ENCODE measurements around the gene TMEM179. TPM values are rescaled to one million over a fixed set of nuclear protein-coding genes. Genes with fewer than 3 reads are reported as not detected.
A peak's percentile ranks its signal among the peaks of the same experiment; 100 is the strongest.

The TMEM179 gene
- total RNA-seq, 6 donors from 2014 or later: not detected

GRCh38 chr14:104554608-104555429, 49.8 kb downstream of the TMEM179 start:
- ATAC-seq (ENCODE audit: low FRiP score in 2 of 2): no peak
- no peak for TF ChIP-seq POLR2A (IDR thresholded peaks at IDR 0.05)
- no peak for TF ChIP-seq EP300 (IDR thresholded peaks at IDR 0.05)
- TF ChIP-seq POLR2AphosphoS5 (IDR thresholded peaks at IDR 0.05): no peak
- TF ChIP-seq, protein P1, sequence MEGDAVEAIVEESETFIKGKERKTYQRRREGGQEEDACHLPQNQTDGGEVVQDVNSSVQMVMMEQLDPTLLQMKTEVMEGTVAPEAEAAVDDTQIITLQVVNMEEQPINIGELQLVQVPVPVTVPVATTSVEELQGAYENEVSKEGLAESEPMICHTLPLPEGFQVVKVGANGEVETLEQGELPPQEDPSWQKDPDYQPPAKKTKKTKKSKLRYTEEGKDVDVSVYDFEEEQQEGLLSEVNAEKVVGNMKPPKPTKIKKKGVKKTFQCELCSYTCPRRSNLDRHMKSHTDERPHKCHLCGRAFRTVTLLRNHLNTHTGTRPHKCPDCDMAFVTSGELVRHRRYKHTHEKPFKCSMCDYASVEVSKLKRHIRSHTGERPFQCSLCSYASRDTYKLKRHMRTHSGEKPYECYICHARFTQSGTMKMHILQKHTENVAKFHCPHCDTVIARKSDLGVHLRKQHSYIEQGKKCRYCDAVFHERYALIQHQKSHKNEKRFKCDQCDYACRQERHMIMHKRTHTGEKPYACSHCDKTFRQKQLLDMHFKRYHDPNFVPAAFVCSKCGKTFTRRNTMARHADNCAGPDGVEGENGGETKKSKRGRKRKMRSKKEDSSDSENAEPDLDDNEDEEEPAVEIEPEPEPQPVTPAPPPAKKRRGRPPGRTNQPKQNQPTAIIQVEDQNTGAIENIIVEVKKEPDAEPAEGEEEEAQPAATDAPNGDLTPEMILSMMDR (IDR thresholded peaks at IDR 0.05): no peak
- Histone ChIP-seq H3K27ac (no peak overlapping the region), H3K4me3 (no peak overlapping the region), H3K9me3 (no peaks in the 10 kb centered on the region), H3K36me3 (no peaks in the 10 kb centered on the region), H3K4me1 (no peaks in the 10 kb centered on the region), H3K27me3 (no peaks in the 10 kb centered on the region)
- DNase-seq: peak in 1 of 2 donors; percentile 72
- WGBS, 2 donors: 62 to 70% methylated on average over 9 to 25 of the region's 26 CpGs

DNA sequence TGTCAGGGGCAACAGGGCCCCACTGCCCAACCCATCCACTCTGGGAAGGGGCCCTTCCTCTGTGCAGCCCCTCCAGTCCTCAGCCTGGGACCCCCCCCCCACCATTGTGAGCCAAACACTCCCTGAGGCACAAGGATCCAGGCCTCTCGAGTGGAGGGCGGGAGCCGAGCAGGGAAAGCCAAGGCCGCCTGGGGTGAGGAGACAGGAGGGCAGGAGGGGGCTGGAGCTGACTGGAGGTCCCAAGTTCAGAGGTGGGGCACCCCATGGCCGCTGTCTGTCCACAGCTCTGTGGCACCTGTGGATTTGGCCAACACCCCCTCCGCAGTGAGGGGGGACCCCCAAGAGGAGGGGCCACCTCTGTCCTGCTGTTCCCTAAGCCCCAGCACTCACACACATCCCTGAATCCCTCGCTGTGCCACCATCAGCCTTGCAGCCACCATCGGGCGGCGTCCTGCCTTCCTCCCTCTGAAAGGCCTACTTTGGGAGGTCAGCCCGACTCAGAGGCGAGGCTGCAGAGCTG, 50.4 kb downstream of the TMEM179 start:
- no peak for TF ChIP-seq EP300 (IDR thresholded peaks at IDR 0.05)
- TF ChIP-seq POLR2A (IDR thresholded peaks at IDR 0.05): no peak
- no peak for TF ChIP-seq POLR2AphosphoS5 (IDR thresholded peaks at IDR 0.05)
- TF ChIP-seq, protein P1 (IDR thresholded peaks at IDR 0.05): no peak
- 82% methylated on average over 6 to 12 of the region's 12 CpGs for WGBS, 2 donors
- Histone ChIP-seq H3K27me3 (no peaks in the 10 kb centered on the region), H3K4me1 (no peaks in the 10 kb centered on the region), H3K9me3 (no peaks in the 10 kb centered on the region), H3K4me3 (no peak overlapping the region), H3K27ac (no peak overlapping the region), H3K36me3 (no peaks in the 10 kb centered on the region)
- ATAC-seq (ENCODE audit: low FRiP score in 2 of 2): no peak
- DNase-seq: peak in 1 of 2 donors; percentile 46

- 77 to 90% methylated on average over 25 to 30 of the region's 30 CpGs for WGBS, 2 donors
- Histone ChIP-seq H3K4me1 (no peaks in the 10 kb centered on the region), H3K27ac (no peak overlapping the region), H3K9me3 (no peaks in the 10 kb centered on the region), H3K4me3 (no peak overlapping the region), H3K27me3 (no peaks in the 10 kb centered on the region), H3K36me3 (no peaks in the 10 kb centered on the region)
- TF ChIP-seq EP300 (IDR thresholded peaks at IDR 0.05) (no peak), POLR2A (IDR thresholded peaks at IDR 0.05) (no peak), POLR2AphosphoS5 (IDR thresholded peaks at IDR 0.05) (no peak)
- TF ChIP-seq, protein P1 (IDR thresholded peaks at IDR 0.05): no peak
- DNase-seq (peak in 1 of 2 donors; percentile 68), ATAC-seq (ENCODE audit: low FRiP score in 2 of 2) (no peak)
Measured at GRCh38 chr14:104553166-104554087, 51.1 kb downstream of the TMEM179 start.

DNA sequence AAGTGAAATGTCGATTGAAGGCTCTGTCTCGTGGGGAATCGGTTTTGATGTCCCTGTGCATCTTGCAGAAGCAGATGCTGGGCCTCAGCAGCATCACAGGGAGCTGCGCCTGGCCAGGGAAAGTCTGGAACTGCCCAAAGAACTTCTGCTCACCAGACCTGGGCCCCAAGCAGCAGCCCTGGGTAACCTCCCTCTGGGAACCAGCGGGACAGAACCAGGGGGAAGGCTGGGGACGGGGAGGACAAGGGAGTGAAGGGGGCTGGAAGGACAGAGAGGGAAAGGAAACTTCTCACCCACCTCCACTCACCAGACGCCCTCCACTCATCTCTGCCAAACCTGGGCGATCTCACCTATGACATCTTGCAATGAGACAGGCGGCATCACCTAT, 51.8 kb downstream of the TMEM179 start:
- no peaks in the 10 kb centered on the region for H3K4me1 ChIP-seq
- no peak overlapping the region for H3K27ac ChIP-seq
- no peak for TF ChIP-seq POLR2A (IDR thresholded peaks at IDR 0.05)
- no peak for TF ChIP-seq EP300 (IDR thresholded peaks at IDR 0.05)
- TF ChIP-seq, protein P1 (IDR thresholded peaks at IDR 0.05): no peak
- no peak for TF ChIP-seq POLR2AphosphoS5 (IDR thresholded peaks at IDR 0.05)
- H3K36me3 ChIP-seq: no peaks in the 10 kb centered on the region
- no peak overlapping the region for H3K4me3 ChIP-seq
- H3K9me3 ChIP-seq: no peaks in the 10 kb centered on the region
- no peaks in the 10 kb centered on the region for H3K27me3 ChIP-seq
- WGBS, 2 donors: 73 to 80% methylated on average over 8 to 9 of the region's 9 CpGs
- no peak for DNase-seq
- no peak for ATAC-seq (ENCODE audit: low FRiP score in 2 of 2)

All from upper lobe of left lung (tissue), 6 donors.